Measurements from ENCODE around the gene HOXD3. TPM values are rescaled to one million over a fixed set of nuclear protein-coding genes. Genes with fewer than 3 reads are reported as not detected.

The HOXD3 gene
- total RNA-seq, 1 donor from 2014 or later = 9.8 TPM

- DNase-seq (ENCODE audit: low spot score) = no peak
- intact Hi-C loops (cut with DNase I) = no loop called here
- no peak for ATAC-seq
These were observed 26.8 kb upstream of the HOXD3 start for GRCh38 chr2:176130147-176130956.

DNA sequence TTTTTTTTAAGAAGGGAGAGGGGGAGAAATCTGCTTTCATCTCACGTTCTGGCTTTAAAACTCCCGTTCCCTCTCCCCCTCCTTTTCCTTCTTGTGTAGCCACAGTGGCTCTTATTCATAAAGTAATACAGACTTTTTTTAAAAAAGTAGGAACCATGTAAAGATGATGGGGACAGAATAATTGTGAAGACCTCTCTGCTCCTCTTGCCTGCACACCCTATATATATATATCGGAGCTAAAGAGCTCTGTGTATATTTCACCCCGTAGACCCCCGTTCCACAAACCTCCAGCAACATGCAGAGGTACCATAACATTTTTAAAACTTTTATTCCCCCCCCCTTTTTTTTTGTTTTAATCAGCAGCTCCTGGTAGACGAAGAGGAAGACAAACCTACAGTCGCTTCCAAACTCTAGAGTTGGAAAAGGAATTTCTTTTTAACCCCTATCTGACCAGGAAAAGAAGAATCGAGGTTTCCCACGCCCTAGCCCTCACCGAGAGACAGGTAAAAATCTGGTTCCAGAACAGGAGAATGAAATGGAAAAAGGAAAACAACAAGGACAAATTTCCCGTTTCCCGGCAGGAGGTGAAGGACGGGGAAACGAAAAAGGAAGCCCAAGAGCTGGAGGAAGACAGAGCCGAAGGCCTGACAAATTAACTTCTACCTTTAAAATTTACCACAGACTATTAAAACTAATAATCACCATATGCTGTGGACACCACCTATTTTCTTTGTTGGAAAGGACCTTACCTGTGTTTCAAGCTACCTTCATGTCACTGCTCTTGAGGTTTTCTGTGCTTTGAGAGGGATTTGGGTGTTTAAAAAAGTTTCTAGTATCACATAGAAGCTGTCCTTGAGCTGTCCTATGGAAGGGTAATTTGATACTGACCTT, 25.9 kb upstream of the HOXD3 start:
- ATAC-seq (no peak), DNase-seq (ENCODE audit: low spot score) (no peak)
- intact Hi-C loops (cut with DNase I) = no loop called here

GRCh38 chr2:176131848-176132158, 25.3 kb upstream of the HOXD3 start:
- intact Hi-C loops (cut with DNase I) = no loop called here

GRCh38 chr2:176132205-176133171, 24.6 kb upstream of the HOXD3 start:
- no peak for DNase-seq (ENCODE audit: low spot score)
- no peak for ATAC-seq
- intact Hi-C loops (cut with DNase I) = no loop called here

More at GRCh38 chr2:176131848-176132158, 25.3 kb upstream of the HOXD3 start:
- DNase-seq (ENCODE audit: low spot score) (no peak), ATAC-seq (no peak)

DNA sequence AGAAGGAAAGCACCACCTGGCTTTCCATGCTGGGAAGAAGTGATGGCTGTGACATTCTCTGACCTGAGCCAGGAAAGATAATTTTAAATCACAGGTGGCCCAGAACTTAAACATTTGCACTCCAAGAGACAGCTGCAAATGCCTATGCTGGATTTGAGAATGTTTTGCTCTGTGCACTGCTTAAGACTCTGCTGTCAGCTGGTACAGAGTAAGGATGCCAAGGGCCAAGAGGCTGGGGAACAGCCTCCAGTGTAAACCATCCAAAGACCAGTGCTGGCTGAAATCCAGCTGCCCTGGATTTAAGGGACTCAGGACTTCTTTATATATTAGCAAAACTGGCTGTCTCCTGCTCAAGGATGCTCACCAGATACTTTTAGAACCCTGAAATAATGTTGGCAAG, 23.7 kb upstream of the HOXD3 start:
- ATAC-seq = no peak
- intact Hi-C loops (cut with DNase I) = no loop called here
- DNase-seq (ENCODE audit: low spot score) = no peak

DNA sequence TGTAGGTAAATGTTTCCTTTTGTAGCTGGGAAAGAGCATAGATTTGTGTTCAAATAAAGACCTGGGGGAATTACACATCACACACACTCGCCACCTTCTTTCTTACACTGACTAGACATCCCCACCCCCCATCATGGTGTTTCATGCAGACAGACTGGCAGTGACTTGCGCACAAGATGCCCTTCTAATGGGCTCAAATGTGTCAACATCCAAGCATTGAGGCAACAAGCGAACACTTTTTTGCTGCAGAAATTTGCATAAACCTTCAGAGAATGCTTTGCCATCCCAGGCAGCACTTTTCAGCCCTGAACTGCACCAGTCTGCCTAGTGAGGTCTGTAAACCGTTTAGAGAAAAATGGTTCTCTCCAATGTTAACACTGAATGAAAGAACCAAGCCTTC, 23.1 kb upstream of the HOXD3 start:
- intact Hi-C loops (cut with DNase I) = loop anchor here (2.0 kb wide), 1 partner anchor 53 kb away; no protein-coding TSS in a partner anchor
- DNase-seq (ENCODE audit: low spot score) (no peak), ATAC-seq (no peak)

DNA sequence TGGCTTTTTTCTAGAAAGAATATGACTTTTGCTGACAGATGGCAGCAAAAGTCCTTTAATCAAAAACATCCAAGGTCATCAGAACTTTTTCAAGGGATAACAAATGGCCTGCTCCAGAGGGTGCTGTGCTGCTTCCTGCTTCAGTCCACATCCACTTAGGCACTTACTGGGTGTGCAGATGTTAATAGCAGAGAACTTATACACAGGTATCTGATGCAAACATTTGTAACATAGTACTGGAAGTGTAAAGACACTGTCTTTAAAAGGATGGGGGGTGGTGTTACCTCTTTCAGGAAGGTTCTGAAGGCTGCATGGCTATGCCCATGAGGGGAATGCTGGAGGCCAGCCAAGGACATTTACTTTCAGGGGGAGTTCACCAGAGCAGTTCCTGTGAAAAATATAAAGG, 22.1 kb upstream of the HOXD3 start:
- DNase-seq (ENCODE audit: low spot score) = no peak
- intact Hi-C loops (cut with DNase I) = loop anchor here (2.0 to 5.0 kb wide), 2 partner anchors 54 to 417 kb away; no protein-coding TSS in a partner anchor

DNA sequence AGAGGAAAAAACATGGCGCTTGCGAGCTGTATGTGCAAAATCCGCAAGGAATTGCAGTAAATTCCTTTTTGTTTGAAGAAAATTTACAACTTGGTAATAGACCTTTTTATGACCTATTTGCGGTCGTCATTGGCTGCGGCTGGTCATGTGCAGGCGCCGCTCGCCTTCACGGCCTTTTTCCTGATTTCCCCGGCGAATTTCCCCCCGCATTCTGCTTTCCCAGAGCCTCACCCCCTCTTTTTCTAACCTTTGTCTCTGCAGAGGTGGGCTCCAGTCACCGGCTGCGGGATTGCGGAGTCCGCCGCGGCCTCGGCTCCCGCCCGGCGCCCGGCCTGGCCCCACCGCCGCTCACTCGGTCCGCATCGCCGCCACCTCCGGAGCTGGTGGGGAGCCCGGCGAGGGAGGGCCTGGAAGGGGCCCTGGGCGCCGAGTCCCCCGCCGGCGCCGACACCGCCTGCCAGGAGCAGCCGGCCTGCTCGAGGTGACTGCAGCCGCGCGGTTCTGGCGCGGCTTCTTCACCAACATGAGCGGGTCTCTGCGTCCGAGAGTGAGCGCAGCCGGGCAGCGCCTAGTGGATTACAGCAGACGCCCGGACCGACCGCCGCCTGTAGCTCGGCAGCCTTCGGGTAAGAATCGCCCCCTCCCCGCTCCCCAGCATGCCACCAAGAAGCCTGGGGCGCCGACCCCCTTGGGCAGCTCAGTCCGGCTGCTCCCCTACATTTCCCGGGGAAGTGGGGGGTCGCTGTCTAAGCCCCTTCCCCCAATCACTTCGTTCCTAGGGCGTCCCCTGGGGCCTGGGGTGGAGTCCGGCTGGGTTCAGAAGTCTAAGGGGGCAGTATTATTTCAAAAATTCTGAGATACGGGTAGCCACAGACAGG, 20.5 kb upstream of the HOXD3 start:
- ATAC-seq = no peak
- DNase-seq (ENCODE audit: low spot score) = no peak
- intact Hi-C loops (cut with DNase I) = loop anchor here (5.0 kb wide), 1 partner anchor 416 kb away; no protein-coding TSS in a partner anchor

More for the DNA sequence above, 22.1 kb upstream of the HOXD3 start:
- ATAC-seq = no peak

DNA sequence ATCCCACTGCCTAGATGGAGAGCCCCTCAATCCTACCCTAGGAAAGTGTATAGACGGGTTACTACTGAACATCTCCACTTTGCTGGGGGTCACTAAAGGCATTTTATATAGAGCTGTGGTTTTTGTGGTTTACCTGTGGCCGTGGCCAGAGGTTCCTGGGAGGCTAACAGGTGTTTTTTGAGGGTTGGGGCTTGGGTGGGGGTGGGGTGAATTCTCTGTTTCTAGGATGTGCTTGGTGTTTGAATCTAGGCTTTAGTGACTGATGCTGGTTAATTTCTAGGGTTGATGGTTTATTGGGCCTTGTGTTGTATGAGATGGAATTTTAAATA, 19.9 kb upstream of the HOXD3 start:
- ATAC-seq (no peak), DNase-seq (ENCODE audit: low spot score) (no peak)
- intact Hi-C loops (cut with DNase I) = loop anchor here (5.0 kb wide), 1 partner anchor 415 kb away; no protein-coding TSS in a partner anchor

- DNase-seq (ENCODE audit: low spot score) (no peak), ATAC-seq (no peak)
- intact Hi-C loops (cut with DNase I) = loop anchor here (5.0 kb wide), 1 partner anchor 414 kb away; no protein-coding TSS in a partner anchor
These were observed 19.2 kb upstream of the HOXD3 start for GRCh38 chr2:176137906-176138305.

GRCh38 chr2:176138526-176138922, 18.6 kb upstream of the HOXD3 start:
- intact Hi-C loops (cut with DNase I) = loop anchor here (5.0 kb wide), 1 partner anchor 414 kb away; no protein-coding TSS in a partner anchor
- no peak for ATAC-seq
- DNase-seq (ENCODE audit: low spot score) = no peak

DNA sequence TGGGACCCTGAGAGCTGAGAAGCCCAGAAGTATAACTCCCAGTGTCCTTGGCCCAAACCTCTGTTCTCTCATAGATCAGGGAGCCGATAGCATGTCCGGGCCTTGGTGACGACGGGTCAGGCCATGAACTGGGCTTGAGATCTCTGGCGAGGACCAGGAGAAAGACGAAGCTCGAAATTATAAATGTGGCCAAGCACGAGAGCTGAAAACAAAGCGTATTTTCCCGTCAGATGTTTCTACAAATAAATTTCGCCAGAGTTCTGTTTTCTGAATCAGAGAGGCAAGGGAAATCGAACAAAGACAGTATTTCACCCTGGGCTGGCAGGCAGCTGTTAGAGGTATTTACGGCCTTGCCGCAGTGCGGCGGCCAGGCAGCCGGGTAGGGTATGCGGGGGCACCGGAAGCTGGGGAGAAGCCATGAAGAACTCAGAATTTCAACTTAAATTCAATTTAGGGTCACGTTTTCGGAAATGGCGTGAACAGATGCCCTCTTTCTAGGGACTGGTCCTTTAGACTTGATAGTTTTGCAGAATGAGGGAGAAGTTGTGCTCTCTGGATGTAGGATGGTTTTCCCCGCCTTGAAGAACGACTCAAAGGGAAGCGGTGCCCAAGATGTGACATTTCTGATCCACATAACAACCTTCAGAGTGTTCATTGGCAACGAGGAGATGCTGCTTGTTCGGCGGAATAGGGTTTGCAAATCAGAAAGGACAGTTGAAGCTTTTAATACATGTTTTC, 18.0 kb upstream of the HOXD3 start:
- DNase-seq (ENCODE audit: low spot score) = no peak
- intact Hi-C loops (cut with DNase I) = loop anchor here (5.0 kb wide), 1 partner anchor 413 kb away; no protein-coding TSS in a partner anchor
- no peak for ATAC-seq

GRCh38 chr2:176139661-176140512, 17.2 kb upstream of the HOXD3 start:
- ATAC-seq (peak; percentile 16), DNase-seq (ENCODE audit: low spot score) (no peak)
- intact Hi-C loops (cut with DNase I) = loop anchor here (5.0 kb wide), 2 partner anchors 317 to 412 kb away; no protein-coding TSS in a partner anchor

GRCh38 chr2:176140513-176141317, 16.4 kb upstream of the HOXD3 start:
- DNase-seq (ENCODE audit: low spot score) = peak; percentile 87
- ATAC-seq = peak; percentile 92

DNA sequence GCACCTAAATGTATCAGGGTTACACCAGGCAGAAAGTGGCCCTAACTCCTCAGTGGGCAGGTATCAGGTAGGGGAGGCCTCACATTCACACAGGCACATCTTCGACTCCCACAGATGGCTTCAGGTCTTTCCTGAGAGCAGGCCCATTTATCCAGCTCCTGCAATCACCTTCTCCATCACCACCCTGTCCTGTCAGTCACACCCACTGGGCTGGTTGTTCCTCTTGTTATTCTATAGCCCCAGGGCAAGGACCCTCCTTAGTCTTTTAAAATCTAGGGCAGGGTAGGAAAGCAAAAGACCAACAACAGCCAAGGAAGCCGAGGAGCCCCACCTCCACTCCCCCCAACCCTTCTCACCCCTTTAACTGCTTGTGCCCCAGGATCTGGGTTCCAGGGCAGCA, 14.8 kb upstream of the HOXD3 start:
- ATAC-seq = no peak
- no peak for DNase-seq (ENCODE audit: low spot score)
- intact Hi-C loops (cut with DNase I) = loop anchor here (5.0 kb wide), 1 partner anchor 315 kb away; no protein-coding TSS in a partner anchor

More at GRCh38 chr2:176140513-176141317, 16.4 kb upstream of the HOXD3 start:
- intact Hi-C loops (cut with DNase I) = loop anchor here (5.0 kb wide), 1 partner anchor 317 kb away; no protein-coding TSS in a partner anchor

All from sciatic nerve (tissue), 2 donors.